Stimulated activated CD8-positive, alpha-beta memory T cell treated with anti-CD3 and anti-CD28 coated beads, Interleukin-12 subunit alpha, Interleukin-12 subunit beta, amount 100 ng/mL, for 1 hour (primary cell): Measurements from ENCODE around the gene KBTBD4.
"Not testable (repeated sequence)": the region's sequence is repeated elsewhere in the genome, so short reads cannot be mapped to it uniquely, and the experiment has no call there.

Experiments
- DNase-seq: peaks from one replicate; pipeline ENCODE4 v3.0.0-alpha.2; 2020; ENCODE audit warnings: low read depth

KBTBD4 gene

DNA sequence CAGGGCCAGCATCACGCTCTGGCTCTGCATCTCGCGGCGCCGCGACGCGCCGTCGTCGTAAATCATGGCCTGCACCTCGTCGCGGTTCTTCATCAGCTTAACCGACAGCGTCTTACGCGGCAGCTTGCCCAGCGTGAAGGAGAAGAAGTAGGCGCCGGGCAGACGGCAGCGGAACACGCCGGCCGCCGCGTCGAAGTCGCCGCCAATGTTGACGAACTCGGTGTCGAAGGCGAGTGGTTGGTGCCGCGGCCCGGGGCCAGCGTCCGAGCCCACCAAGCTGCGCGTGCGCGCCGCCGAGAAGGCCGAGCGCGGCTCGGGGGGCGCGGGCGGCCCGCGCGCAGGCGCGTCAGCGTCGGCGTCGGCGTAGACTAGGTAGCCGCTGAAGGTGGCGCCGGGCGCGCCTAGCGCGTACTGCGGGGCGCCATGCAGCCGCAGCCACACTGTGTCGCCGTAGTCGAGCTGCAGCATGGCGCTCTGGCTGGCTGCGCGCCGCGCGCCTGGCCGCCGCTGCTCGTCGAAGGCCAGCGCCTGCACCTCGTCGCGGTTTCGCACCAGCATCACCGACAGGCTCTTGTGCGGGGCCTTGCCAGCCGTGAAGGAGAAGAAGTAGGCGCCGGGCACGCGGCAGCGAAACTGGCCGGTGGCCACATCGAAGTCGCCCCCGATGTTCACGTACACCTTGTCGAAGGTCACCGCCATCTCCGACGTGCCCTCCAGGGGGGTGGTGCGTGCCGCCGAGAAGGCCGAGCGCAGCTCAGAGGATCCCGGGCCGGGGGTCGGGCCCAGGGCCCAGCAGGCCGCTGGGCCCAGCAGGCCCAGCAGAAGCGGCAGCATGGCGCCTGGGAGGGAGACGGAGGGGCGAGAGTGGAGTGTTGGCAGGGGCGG, 11.4 kb upstream of the KBTBD4 start:
- DNase-seq, result no peak

DNA sequence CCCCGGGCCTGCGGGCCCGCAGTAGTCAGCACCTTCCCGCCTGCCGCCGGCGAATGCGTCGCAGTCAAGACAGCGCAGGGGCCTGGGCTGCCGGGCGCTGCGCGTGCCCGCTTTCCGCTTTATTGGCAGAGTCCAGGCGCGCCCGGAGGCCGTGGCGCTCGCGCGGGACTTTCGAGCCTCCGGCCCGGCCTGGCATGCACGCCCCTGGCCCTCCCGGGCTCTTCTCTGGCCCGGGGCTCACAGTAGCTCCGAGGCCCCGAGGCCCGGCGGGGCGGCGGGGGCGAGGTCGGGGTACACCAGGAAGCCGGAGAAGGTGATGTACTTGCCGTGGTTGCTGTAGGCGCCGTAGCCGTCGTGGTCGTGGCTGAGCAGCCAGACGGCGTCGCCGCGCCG, 10.8 kb upstream of the KBTBD4 start:
- DNase-seq, result no peak

DNA sequence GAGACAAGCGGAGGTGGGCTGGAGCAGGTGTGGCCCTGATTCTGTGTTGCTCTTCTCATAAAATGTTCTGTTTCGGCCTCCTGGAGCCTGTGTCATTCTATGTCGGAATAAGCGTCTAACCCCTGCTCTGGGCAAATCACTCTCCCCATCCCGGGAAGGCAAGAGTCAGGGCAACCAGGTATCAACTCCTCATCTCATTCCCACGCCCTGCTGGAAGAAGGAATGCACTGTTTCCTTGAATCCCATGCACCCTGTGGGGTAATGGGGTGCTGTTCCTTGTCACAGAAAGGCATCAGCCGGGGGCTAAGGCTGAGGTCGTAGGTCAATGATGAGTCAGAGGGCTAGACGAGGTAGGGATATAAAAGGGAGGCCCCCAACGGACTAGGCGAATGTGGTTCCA, 10.3 kb upstream of the KBTBD4 start:
- DNase-seq, result no peak

DNA sequence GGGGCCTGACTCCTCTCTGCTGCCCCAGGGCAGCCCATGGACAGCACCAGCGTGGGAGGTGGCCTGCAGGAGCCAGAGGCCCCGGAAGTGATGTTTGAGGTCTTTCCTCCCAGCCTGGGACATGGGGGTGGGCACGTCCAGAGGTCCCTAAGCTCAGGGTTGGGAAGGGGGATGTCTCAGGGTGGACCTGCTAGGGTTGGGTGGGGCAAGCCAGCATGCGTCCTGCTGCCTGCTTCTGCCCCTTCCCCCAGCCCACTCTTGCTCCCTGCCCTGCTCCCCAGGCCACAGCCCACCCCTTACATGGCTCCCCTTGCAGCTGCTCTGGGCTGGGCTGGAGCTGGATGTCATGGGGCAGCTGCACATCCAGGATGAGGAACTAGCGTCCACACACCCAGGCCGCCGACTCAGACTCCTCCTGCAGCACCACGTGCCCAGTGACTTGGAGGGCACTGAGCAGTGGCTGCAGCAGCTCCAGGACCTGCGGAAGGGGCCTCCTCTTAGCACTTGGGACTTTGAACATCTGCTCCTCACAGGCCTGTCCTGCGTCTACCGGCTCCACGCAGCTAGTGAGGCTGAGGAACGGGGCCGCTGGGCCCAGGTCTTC, 9.1 kb upstream of the KBTBD4 start:
- no peak for DNase-seq

DNA sequence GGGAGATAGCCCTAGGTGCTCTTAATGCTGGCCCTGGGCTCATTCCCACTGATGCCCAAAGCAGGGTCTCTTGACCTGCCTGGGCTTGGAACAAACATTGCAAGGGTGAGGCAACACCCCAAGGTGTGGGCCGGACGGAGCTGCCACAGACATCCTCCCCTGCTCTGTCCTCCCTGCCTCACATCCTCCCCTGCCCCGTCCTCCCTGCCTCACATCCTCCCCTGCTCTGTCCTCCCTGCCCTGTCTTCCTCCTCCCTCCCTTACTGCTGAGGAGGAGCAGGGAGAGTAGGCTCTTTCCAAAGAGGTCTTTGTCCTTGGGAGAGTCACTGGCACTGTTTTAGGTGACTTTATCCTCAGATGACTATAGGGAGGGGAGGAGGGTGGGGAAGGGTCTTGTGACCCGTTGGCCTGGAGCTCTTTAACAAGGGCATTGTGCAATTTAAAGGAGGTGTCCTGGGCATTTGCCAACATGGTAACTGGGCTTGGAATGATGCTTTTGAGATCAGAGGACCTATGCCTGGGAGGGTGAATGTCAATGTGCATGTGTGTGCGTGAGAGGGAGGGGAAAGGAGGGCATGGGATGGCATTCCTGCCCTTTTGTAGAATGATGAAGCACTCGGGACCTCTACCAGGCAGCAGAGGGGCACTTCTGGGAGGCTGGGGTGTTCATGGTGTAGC, 8.4 kb upstream of the KBTBD4 start:
- DNase-seq, result no peak

DNA sequence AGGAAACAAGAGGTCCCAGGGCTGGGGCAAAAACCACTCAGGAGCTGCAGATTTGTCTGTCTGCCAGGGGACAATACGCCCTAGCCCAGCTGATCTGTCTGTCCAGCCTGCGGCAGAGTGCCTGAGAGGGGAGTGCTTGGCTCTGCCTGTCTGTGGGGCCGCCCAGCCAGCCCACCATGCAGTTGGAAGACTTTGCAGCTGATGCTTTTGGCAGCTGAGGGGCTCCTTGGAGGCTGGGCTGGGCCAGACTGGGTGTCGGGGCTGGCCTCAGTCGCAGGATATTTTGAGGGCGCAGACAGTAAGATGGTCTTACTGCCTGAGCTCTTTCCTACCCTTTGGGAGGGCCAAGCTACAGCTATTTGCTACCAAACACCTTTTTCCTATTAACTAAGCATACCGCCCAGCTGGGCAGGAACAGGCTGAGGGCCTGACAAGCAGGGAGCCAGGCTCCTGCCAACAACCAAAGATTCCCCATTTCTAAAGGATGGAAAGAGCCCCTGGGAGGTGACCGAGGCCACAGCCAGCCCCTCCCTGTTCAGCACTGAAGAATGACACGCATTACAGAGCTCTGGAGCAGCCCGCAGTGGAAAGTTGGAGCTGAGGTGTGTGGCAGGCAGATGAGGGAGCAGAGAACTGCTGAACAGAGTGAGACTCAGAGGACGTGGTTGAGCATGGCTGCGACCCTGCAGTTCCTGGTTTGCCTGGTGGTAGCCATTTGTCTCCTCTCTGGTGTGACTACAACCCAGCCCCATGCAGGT, 7.5 kb upstream of the KBTBD4 start, which contains the start of gene FAM180B:
TSS of gene FAM180B (plus strand) at position 581 of the 758 bp plus-strand sequence. CDS start at position 672, 91 bp downstream.
- no peak for DNase-seq

DNA sequence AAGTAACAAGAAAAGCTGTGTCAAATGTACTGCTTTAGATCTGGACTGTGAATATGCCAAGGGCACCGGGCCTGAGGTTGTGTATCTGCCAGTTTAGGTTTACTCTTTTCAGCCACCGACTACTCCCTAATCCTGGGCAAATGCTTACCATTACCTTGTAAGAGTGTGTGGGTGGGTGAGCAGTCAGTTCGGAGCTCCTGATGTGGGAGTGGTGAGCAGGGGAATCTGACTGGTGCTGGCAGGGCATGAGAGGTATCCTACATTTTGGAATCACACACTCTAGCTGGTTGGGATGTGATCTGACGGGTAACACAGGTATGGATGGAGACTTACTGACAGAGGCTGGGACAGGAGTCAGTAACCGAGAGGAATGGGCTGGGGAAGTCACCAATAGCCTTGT, 5.1 kb upstream of the KBTBD4 start:
- no peak for DNase-seq

DNA sequence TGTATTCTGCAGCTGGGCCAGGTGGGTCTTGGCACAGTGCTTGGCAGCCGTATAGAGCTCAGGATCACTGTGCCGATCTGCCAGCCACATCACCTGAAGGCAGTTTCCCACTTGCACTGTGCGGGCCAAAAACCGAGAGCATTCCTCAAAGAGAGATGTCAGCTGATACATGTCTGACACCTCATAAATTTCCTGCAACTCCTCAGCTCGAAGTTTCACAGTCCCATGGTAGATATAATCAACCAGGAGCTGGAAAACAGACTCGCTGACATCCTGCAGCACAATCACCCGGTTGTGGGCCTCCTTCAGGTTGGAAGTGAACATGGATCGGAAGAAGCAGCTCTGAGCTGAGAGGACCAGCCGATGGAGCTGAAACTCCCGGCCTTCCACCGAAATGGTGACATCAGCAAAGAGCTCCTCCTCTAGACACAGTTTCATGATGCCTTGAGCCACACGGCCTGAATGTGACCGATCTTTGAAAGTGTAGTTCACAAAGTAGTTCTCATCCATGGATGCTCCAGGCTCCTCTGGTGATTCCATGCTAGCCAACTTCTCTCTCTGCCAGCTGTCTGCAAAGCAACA, 1.2 kb downstream of the KBTBD4 start:
- DNase-seq, result no peak

DNA sequence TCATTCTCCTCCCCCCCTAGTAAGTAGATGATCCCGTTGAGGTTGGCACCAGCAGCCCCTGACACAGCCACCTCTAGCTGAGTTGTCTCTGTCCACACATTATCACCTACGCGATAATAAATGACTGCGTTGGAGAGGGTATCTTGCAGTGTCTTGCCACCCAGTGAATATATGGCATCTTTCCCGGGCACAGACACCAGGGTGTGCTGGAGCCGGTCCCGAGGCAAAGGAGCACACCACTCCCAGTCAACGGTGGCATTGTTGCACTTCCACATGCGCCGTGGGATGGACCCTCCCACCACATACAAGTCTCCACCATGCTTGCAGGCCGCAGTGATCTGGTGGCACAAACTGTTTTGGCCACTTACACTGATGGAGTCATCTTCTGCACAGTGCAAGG, 5.4 kb downstream of the KBTBD4 start:
- DNase-seq, result no peak

DNA sequence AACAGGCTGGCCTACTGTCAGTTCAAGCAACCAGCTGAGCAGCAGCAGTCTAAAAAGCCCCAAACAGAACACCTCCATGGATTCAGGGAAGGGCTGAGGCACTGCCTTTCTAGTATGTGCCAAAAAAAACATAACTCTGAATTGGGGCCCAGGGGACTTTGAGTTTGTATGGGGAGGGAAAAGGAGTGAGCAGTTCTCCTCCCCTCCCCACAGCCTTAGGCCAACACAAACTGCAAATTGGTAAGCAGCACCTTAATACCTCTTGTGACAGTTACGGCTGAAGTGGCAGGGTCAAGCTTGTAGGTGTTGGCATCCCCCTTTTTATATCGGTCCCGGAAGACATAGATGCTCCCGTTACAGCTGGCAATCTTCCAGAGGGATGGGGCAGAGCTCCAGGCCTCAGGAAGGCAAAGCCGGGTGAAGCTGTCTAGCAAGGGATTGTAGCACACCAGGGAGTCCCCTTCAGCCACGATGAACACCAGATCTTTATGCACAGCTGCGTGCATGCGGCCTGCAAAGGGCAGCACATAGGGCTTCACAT, 6.0 kb downstream of the KBTBD4 start:
- no peak for DNase-seq

DNA sequence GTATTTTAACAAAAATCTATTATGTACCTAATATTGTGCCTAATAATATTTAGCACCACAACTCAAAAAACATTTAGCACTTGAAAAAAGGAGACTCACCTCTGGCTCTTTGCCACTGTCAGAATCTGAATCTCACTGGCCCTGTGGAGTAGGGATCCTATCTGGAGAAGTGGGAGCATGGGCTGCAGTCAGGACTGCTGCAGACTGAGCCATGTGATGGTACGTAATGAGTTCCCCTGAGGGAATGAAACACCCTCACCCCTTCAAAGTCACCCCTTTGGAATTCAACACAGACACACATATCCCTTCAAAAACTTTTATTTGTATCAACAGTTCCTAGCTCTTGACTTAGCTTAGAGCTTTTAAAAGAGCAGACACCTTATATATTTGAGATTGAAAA, 6.9 kb downstream of the KBTBD4 start:
- DNase-seq, result no peak

DNA sequence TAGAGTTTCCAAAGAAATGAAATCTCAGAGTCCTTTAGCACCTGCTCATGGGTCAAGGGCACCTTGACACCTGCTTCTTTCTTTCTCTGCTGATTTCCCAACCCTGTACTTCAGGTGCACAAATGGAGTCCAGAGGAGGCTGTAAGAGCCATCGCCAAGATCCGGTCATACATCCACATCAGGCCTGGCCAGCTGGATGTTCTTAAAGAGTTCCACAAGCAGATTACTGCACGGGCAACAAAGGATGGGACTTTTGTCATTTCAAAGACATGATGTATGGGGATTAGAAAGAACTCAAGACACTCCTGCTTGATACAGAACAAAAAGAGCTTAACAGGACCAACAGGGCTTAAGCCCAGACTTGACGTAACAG, 7.4 kb downstream of the KBTBD4 start:
- no peak for DNase-seq

DNA sequence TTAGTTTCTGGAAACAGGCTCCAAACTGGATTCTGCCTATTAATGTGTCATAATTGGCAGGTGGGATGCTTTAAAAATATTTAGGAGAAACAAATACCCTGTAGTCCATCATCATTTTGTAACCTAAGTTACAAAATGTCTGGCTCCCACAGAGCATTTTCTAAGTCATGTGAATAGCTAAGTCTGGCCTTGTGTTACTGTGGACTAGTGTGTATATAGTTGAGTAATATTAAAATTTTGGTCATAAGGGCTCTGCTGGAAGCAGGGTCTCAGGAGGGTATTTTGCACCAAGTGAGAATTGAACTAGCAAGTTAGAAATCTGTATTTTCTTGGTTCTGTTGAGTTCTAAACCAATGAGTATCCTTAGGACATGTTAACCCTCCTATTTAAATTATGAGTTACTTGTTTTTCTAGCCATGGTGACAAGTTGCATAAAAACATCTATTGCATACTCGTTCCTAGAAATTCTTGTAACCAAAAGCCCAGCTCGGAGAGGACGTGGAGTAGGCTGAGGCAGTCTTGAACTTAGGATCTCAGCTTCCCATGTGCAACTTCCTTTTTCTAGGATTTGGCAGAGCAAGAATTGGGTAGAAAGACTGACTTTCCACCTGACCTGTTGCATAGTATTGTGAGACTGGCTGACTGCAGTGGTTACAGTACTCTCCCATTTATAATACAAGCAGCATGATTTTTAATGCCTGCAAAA, 8.0 kb downstream of the KBTBD4 start:
- no peak for DNase-seq

DNA sequence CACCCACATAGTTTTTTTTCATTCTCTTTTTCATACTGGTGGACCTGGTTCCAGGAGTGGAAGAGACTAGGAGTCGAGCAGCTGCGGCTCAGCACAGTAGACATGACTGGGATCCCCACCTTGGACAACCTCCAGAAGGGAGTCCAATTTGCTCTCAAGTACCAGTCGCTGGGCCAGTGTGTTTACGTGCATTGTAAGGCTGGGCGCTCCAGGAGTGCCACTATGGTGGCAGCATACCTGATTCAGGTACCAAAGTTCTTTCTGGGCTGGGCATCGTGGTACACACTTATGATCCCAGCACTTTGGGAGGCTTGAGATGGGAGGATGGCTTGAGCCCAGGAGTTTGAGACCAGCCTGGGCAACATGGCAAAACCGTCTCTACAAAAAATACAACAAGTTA, 9.1 kb downstream of the KBTBD4 start:
- DNase-seq, result no peak

DNA sequence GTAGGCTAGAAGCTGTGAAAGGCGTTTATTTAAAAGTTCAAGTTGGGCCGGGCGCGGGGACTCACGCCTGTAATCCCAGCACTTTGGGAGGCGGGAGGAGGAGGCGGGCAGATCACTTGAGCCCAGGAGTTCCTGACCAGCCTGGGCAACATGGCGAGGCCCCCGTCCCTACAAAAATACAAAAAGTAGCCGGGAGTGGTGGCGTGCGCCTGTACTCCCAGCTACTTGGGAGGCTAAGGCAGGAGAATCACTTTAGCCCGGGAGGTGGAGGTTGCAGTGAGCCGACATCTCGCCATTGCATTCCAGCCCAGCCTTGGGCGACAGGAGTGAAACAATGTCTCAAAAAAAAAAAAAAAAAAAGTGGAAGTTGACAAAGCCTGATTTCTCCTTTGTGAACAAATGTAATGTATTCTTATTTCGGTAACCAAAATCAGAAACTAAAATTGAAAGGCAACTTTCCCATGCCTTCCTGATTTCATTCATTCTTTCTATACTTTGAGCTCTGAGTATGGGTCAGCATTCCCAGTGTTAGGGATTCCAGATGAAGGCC, 12.5 kb downstream of the KBTBD4 start:
- DNase-seq, result no peak

DNA sequence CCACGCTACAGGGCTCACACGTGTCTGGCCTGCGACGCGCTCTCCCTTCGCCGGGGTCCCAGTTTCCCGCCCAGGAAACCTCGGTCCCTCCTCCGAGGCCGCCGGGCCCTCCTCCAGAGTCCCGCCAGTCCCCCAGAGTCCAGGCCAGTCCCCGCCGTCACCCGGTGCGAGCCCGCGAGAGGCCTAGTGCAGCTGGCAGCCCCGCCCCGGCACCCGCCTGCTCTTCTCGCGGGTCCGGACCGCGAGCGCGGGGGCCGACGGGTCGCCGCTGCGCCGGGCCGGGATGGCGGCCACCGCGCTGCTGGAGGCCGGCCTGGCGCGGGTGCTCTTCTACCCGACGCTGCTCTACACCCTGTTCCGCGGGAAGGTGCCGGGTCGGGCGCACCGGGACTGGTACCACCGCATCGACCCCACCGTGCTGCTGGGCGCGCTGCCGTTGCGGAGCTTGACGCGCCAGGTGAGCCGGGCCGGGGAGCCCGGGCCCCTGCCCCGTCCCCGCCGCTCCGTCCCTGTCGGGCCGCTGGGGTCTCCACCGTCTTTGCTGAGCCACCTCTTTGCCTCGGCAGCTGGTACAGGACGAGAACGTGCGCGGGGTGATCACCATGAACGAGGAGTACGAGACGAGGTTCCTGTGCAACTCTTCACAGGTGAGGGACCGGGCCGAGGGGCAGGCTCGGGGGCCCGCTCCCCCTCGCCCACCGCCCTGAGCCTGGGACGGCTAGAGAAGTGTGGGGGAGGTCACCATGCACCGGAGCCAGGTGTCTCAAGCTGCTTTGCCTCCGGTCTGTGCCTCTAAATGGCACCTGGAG, 13.2 kb downstream of the KBTBD4 start, which contains the start of gene PTPMT1:
TSS of gene PTPMT1 (plus strand) at position 260 of the 809 bp plus-strand sequence. CDS start at position 284, 24 bp downstream.
- no peak for DNase-seq

DNA sequence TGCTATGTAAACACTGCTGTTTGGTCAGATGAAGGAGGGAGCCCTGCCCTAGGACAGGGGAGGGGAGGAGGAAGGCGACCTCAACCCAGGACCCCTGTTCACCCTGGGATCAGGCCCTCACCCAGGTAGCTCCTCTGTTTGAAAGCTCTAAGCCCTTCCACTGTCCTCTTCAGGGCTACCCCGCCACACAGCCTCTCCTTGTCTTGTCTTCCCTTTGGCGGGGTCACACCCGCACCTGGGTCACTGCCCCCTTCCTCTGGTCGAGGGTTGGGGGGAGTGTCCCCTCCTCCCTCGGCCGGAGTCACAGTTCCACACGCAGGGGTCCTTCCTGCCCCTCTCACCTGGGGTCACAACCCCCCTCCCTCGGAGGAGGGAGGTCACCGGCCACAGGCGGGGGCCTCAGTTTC, 13.8 kb downstream of the KBTBD4 start:
- DNase-seq, result no peak

DNA sequence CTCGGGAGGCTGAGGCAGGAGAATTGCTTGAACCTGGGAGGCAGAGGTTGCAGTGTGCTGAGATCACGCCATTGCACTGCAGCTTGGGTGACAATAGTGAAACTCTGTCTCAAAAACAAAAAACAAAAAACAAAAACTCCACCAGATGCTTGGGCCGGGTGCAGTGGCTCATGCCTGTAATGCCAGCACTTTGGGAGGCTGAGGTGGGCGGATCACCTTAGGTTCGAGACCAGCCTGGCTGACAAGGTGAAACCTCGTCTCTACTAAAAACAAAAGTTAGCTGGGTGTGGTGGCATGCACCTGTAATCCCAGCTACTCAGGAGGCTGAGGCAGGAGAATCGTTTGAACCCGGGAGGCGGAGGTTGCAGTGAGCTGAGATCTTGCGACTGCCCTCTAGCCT, 14.4 kb downstream of the KBTBD4 start:
- not testable (repeated sequence) for DNase-seq

DNA sequence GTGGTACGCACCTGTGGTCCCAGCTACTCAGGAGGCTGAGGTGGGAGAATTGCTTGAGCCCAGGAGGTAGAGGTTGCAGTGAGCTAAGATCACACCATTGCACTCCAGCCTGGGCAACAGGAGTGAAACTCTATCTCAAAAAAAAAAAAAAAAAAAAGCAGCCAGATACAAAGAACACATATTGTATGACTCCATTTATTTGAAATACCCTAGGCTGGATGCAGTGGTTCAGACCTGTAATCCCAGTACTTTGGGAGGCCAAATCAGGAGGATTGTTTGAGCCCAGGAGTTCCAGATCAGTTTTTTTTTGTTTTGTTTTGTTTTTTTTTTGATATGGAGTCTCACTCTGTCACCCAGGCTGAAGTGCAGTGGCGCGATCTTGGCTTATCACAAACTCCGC, 16.4 kb downstream of the KBTBD4 start:
- DNase-seq, result not testable (repeated sequence)

DNA sequence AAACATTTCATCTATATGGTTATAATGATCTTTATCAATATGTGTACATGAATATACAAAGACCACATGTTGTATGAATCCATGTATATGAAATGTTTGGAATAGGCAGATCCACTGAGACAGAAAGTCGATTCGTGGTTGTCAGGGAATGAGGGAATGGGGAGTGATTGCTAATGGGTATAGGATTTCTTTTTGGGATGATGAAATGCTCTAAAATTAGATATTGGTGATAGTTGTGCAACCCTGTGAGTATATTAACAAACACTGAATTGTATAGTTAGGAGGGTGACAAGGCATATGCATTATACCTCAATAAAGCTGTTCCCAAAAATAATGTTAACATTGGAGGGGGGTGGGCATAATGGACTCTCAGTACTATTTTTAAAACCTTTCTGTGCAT, 18.3 kb downstream of the KBTBD4 start:
- DNase-seq, result no peak
